DOHH2 (cell line): ENCODE measurements around the gene TPCN2.

Source experiments
- CTCF ChIP-seq: fragments of 200-600 bp; sonication (generic); IDR thresholded peaks from one replicate; pipeline ENCODE4 v1.5.1; 2014; ENCODE audit warnings: antibody characterized with exemption, mild to moderate bottlenecking, low read depth, low read length; ENCODE audit not compliant: poor library complexity, severe bottlenecking
- EZH2phosphoT487 ChIP-seq: fragments of 200-600 bp; sonication (generic); IDR thresholded peaks from 2 replicates; pipeline ENCODE4 v1.6.1; 2017; ENCODE audit warnings: borderline replicate concordance, mild to moderate bottlenecking, antibody characterized with exemption, low read length, moderate library complexity, mixed read lengths

- TF ChIP-seq CTCF (no peak), EZH2phosphoT487 (no peak)
Measured at GRCh38 chr11:69050592-69051380, 2.1 kb downstream of the TPCN2 start.
